ENCODE measurements around the gene CCDC188.

The CCDC188 gene

GRCh38 chr22:20184501-20185165, 33.8 kb upstream of the CCDC188 start:
- no peak for DNase-seq

GRCh38 chr22:20183823-20184222, 33.0 kb upstream of the CCDC188 start:
- DNase-seq: no peak

GRCh38 chr22:20183101-20183500, 32.2 kb upstream of the CCDC188 start:
- DNase-seq: no peak

GRCh38 chr22:20182365-20182764, 31.5 kb upstream of the CCDC188 start:
- DNase-seq: no peak

- no peak for DNase-seq
These were observed 31.0 kb upstream of the CCDC188 start for GRCh38 chr22:20181884-20182236.

GRCh38 chr22:20181194-20181883, 30.5 kb upstream of the CCDC188 start:
- DNase-seq: no peak

- no peak for DNase-seq
These were observed 29.8 kb upstream of the CCDC188 start for GRCh38 chr22:20180640-20181039.

GRCh38 chr22:20180245-20180630, 29.4 kb upstream of the CCDC188 start:
- no peak for DNase-seq

- no peak for DNase-seq
These were observed 28.8 kb upstream of the CCDC188 start for GRCh38 chr22:20179455-20180244.

- no peak for DNase-seq
These were observed 28.0 kb upstream of the CCDC188 start for GRCh38 chr22:20178915-20179227.

GRCh38 chr22:20178075-20178914, 27.4 kb upstream of the CCDC188 start:
- no peak for DNase-seq

GRCh38 chr22:20177217-20177911, 26.5 kb upstream of the CCDC188 start:
- DNase-seq: no peak

GRCh38 chr22:20176421-20177085, 25.7 kb upstream of the CCDC188 start:
- DNase-seq: no peak

GRCh38 chr22:20175597-20175900, 24.7 kb upstream of the CCDC188 start:
- DNase-seq: no peak

GRCh38 chr22:20174785-20175596, 24.1 kb upstream of the CCDC188 start:
- DNase-seq: no peak

- DNase-seq: no peak
These were observed 22.9 kb upstream of the CCDC188 start for GRCh38 chr22:20173772-20174171.

GRCh38 chr22:20173246-20173645, 22.4 kb upstream of the CCDC188 start:
- DNase-seq: no peak

GRCh38 chr22:20172141-20172613, 21.3 kb upstream of the CCDC188 start:
- DNase-seq: no peak

GRCh38 chr22:20171288-20172140, 20.7 kb upstream of the CCDC188 start:
- no peak for DNase-seq

GRCh38 chr22:20170170-20170569, 19.3 kb upstream of the CCDC188 start:
- no peak for DNase-seq

Data from stimulated activated CD4-positive, alpha-beta T cell treated with anti-CD3 and anti-CD28 coated beads, Interleukin-15, amount 100 ng/mL, for 24 hours (primary cell).